Endothelial cell of umbilical vein (primary cell): ENCODE data around the gene SNED1.

ENCODE experiments used
- CTCF ChIP-seq, 2 donors: IDR thresholded peaks; 1 replicate in 1 of 2; 2 replicates in 1 of 2; pipeline ENCODE4 v1.5.1; 2011; ENCODE audit warnings: low read length in 2 of 2, mild to moderate bottlenecking in 2 of 2, moderate library complexity in 2 of 2, control low read depth in 1 of 2, inconsistent platforms in 1 of 2, low read depth in 1 of 2; ENCODE audit not compliant: insufficient read depth in 1 of 2; ENCODE audit errors: extremely low read depth in 1 of 2
- EZH2 ChIP-seq: IDR thresholded peaks from 2 replicates; pipeline ENCODE4 v1.6.1; 2012; ENCODE audit warnings: borderline replicate concordance, low read depth, mild to moderate bottlenecking, moderate library complexity, low read length, inconsistent platforms; ENCODE audit not compliant: severe bottlenecking
- FOS ChIP-seq: IDR thresholded peaks from 2 replicates; pipeline ENCODE4 v1.6.1; 2011; ENCODE audit warnings: mild to moderate bottlenecking, low read length, moderate library complexity, borderline replicate concordance; ENCODE audit not compliant: insufficient read depth
- MYC ChIP-seq: IDR thresholded peaks from one replicate; pipeline ENCODE4 v1.6.1; 2011; ENCODE audit warnings: mild to moderate bottlenecking, low read depth, low read length
- POLR2A ChIP-seq: IDR thresholded peaks from 2 replicates; pipeline ENCODE4 v1.6.1; 2012; ENCODE audit warnings: low read depth, mild to moderate bottlenecking, control low read depth, low read length
- POLR2AphosphoS5 ChIP-seq: IDR thresholded peaks from 2 replicates; pipeline ENCODE4 v1.6.1; 2012; ENCODE audit warnings: low read depth, mild to moderate bottlenecking, control low read depth, low read length, moderate library complexity; ENCODE audit not compliant: insufficient read depth

- TF ChIP-seq FOS (no peak), MYC (no peak), CTCF (IDR thresholded peaks at IDR 0.05; ENCODE audit: extremely low read depth in 1 of 2, insufficient read depth in 1 of 2, low read depth in 1 of 2, low read length in 2 of 2) (no peak), POLR2A (no peak), EZH2 (no peak), POLR2AphosphoS5 (no peak)
These were observed 37.5 kb downstream of the SNED1 start for GRCh38 chr2:241035818-241036396.
